GM21381 (cell line): Measurements from ENCODE around the gene ZNF132.
"Not testable (repeated sequence)": the region's sequence is repeated elsewhere in the genome, so short reads cannot be mapped to it uniquely, and the experiment has no call there.

ENCODE experiments used
- ATAC-seq: cut with Tn5 transposase; IDR thresholded peaks from one replicate; pipeline ENCODE4 v1.9.1; 2021; ENCODE audit warnings: mild to moderate bottlenecking, moderate library complexity; ENCODE audit not compliant: unreplicated experiment

Gene ZNF132

GRCh38 chr19:58439576-58440554, at the start of gene ZNF132:
TSS of gene ZNF132 (minus strand) at chr19:58440153. CDS start at chr19:58439821, 332 bp downstream.
- peak; percentile 94 for ATAC-seq

- not testable (repeated sequence) for ATAC-seq
Observed at GRCh38 chr19:58484349-58484748, 44.4 kb upstream of the ZNF132 start.

GRCh38 chr19:58483776-58484175, 43.8 kb upstream of the ZNF132 start:
- no peak for ATAC-seq

GRCh38 chr19:58482372-58482771, 42.4 kb upstream of the ZNF132 start:
- no peak for ATAC-seq

GRCh38 chr19:58480831-58481230, 40.9 kb upstream of the ZNF132 start:
- ATAC-seq, result no peak

- ATAC-seq, result no peak
Observed at GRCh38 chr19:58480481-58480830, 40.5 kb upstream of the ZNF132 start.

- ATAC-seq, result no peak
Observed at GRCh38 chr19:58479736-58480480, 40.0 kb upstream of the ZNF132 start.

GRCh38 chr19:58479303-58479702, 39.4 kb upstream of the ZNF132 start:
- ATAC-seq, result no peak

GRCh38 chr19:58477871-58478270, 37.9 kb upstream of the ZNF132 start:
- no peak for ATAC-seq

- ATAC-seq, result no peak
Observed at GRCh38 chr19:58477130-58477529, 37.2 kb upstream of the ZNF132 start.

- no peak for ATAC-seq
Observed at GRCh38 chr19:58476498-58477015, 36.6 kb upstream of the ZNF132 start.

- peak; percentile 78 for ATAC-seq
Observed at GRCh38 chr19:58475714-58476497, 36.0 kb upstream of the ZNF132 start, which contains the start of gene ZNF446. TSS of gene ZNF446 (plus strand) at chr19:58476352. CDS start at chr19:58477219, 867 bp downstream.

- ATAC-seq, result peak; percentile 2
Observed at GRCh38 chr19:58474997-58475713, 35.2 kb upstream of the ZNF132 start.

GRCh38 chr19:58474291-58474996, 34.5 kb upstream of the ZNF132 start:
- no peak for ATAC-seq

GRCh38 chr19:58473775-58474174, 33.8 kb upstream of the ZNF132 start:
- ATAC-seq, result no peak

GRCh38 chr19:58471736-58472135, 31.8 kb upstream of the ZNF132 start:
- no peak for ATAC-seq

GRCh38 chr19:58470837-58471543, 31.0 kb upstream of the ZNF132 start:
- not testable (repeated sequence) for ATAC-seq

- no peak for ATAC-seq
Observed at GRCh38 chr19:58469241-58470013, 29.5 kb upstream of the ZNF132 start.
